ENCODE results near the gene ATG7. TPM values are rescaled to one million over a fixed set of nuclear protein-coding genes. Genes with fewer than 3 reads are reported as not detected.
"Not testable (repeated sequence)": the region's sequence is repeated elsewhere in the genome, so short reads cannot be mapped to it uniquely, and the experiment has no call there.

ATG7 gene
- total RNA-seq, 4 donors from 2014 or later = 20.6 to 50.4 (median 39.9) TPM

- Histone ChIP-seq H3K27ac (replicated peaks in 1 of 4) (peak overlapping the region; percentile 59 to 89 (median 84)), H3K4me1 (peaks cover 42 to 63% (median 58%) of the 10 kb centered on the region in 4 donors), H3K4me3 (no peak overlapping the region), H3K27me3 (no peaks in the 10 kb centered on the region), H3K9me3 (no peaks in the 10 kb centered on the region), H3K36me3 (peaks cover 0 to 26% (median 15%) of the 10 kb centered on the region in 4 donors)
- intact Hi-C loops (cut with DNase I) = no loop called here
- no peak for DNase-seq (ENCODE audit: extremely low spot score)
- no peak for TF ChIP-seq POLR2AphosphoS5 (IDR thresholded peaks at IDR 0.05)
- TF ChIP-seq POLR2A (IDR thresholded peaks at IDR 0.05; ENCODE audit: low read depth) = no peak
- TF ChIP-seq EP300 (IDR thresholded peaks at IDR 0.05) = no peak
- TF ChIP-seq, protein P1, sequence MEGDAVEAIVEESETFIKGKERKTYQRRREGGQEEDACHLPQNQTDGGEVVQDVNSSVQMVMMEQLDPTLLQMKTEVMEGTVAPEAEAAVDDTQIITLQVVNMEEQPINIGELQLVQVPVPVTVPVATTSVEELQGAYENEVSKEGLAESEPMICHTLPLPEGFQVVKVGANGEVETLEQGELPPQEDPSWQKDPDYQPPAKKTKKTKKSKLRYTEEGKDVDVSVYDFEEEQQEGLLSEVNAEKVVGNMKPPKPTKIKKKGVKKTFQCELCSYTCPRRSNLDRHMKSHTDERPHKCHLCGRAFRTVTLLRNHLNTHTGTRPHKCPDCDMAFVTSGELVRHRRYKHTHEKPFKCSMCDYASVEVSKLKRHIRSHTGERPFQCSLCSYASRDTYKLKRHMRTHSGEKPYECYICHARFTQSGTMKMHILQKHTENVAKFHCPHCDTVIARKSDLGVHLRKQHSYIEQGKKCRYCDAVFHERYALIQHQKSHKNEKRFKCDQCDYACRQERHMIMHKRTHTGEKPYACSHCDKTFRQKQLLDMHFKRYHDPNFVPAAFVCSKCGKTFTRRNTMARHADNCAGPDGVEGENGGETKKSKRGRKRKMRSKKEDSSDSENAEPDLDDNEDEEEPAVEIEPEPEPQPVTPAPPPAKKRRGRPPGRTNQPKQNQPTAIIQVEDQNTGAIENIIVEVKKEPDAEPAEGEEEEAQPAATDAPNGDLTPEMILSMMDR (IDR thresholded peaks at IDR 0.05) = no peak
- 84% methylated on average over 9 of the region's 13 CpGs for WGBS
Observed at GRCh38 chr3:11570251-11570650, 298.1 kb downstream of the ATG7 start.

DNA sequence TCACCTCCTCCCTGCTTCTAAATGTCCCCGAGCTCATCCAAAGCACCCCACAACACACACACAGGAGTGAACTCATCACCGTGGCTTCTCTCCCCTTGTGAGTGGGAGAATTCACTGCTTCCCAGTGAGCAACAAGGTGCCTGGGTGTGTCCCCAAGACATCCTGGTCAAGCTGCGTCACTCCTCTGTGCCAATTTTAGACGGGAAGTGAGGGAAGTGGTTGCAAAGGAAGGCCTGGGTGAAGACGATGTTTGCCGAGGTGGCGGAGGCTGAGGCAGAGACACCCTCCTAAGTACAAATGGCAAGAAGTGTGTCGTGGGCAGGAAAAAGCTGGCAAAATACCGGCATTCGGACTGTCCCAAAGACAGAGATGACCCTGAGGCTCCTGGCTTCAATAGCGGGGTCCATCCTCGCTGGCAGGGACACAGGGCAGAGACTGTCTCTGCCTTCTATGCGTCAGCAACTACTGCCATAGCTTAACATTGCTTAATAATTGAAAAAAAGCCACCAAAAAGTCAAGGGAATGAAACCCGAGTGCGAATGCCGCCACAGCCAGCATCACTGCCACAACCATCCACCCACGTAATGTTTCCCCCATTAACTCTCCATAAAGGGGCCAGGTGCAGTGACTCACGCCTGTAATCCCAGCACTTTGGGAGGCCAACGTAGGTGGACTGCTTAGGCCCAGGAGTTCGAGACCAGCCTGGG lies 298.7 kb downstream of the ATG7 start:
- DNase-seq (ENCODE audit: extremely low spot score) = no peak
- H3K4me1 ChIP-seq = peaks cover 42 to 70% (median 59%) of the 10 kb centered on the region in 4 donors
- intact Hi-C loops (cut with DNase I) = no loop called here

DNA sequence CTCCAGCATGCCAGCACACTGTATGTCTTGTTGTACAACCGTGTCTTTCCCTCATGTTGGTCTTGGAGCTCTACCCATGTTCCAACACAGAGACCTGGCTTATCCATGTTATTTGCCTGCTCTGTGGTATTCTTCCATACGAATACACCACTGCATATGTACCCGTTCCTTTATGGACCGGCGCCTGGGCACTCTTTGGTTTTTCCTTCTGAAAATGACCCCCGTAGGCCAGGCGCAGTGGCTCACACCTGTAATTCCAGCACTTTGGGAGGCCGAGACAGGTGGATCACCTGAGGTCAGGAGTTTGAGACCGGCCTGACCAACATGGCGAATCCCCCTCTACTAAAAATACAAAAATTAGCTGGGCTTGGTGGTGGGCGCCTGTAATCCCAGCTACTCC lies 300.5 kb downstream of the ATG7 start:
- 99% methylated on average over 11 of the region's 11 CpGs for WGBS
- H3K36me3 ChIP-seq; H3K4me3 ChIP-seq; H3K27me3 ChIP-seq; intact Hi-C loops (cut with DNase I); DNase-seq (ENCODE audit: extremely low spot score); H3K9me3 ChIP-seq; H3K27ac ChIP-seq (replicated peaks in 1 of 4): not testable (repeated sequence)
- peaks cover 45 to 69% (median 60%) of the 10 kb centered on the region in 4 donors for H3K4me1 ChIP-seq

More for the DNA sequence above, 298.7 kb downstream of the ATG7 start:
- WGBS = 77% methylated on average over 20 of the region's 20 CpGs
- Histone ChIP-seq H3K27ac (replicated peaks in 1 of 4) (peak overlapping the region; percentile 59 to 89 (median 84)), H3K27me3 (no peaks in the 10 kb centered on the region), H3K36me3 (peaks cover 0 to 20% (median 13%) of the 10 kb centered on the region in 4 donors), H3K9me3 (no peaks in the 10 kb centered on the region), H3K4me3 (no peak overlapping the region)
- TF ChIP-seq, protein P1 (IDR thresholded peaks at IDR 0.05) = no peak
- peak; percentile 21 to 67 for TF ChIP-seq POLR2AphosphoS5 (IDR thresholded peaks at IDR 0.05)

- Histone ChIP-seq H3K27me3 (no peaks in the 10 kb centered on the region), H3K9me3 (no peaks in the 10 kb centered on the region), H3K4me3 (no peak overlapping the region), H3K4me1 (peaks cover 26 to 54% (median 40%) of the 10 kb centered on the region in 4 donors), H3K27ac (replicated peaks in 1 of 4) (no peak overlapping the region), H3K36me3 (peaks cover 0 to 10% (median 4%) of the 10 kb centered on the region in 4 donors)
- WGBS = 91% methylated on average over 20 of the region's 20 CpGs
- intact Hi-C loops (cut with DNase I) = no loop called here
- no peak for DNase-seq (ENCODE audit: extremely low spot score)
- TF ChIP-seq POLR2AphosphoS5 (IDR thresholded peaks at IDR 0.05) (no peak), EP300 (IDR thresholded peaks at IDR 0.05) (no peak), POLR2A (IDR thresholded peaks at IDR 0.05; ENCODE audit: low read depth) (no peak)
- TF ChIP-seq, protein P1 (IDR thresholded peaks at IDR 0.05) = no peak
Observed at GRCh38 chr3:11574981-11575669, 302.9 kb downstream of the ATG7 start.

DNA sequence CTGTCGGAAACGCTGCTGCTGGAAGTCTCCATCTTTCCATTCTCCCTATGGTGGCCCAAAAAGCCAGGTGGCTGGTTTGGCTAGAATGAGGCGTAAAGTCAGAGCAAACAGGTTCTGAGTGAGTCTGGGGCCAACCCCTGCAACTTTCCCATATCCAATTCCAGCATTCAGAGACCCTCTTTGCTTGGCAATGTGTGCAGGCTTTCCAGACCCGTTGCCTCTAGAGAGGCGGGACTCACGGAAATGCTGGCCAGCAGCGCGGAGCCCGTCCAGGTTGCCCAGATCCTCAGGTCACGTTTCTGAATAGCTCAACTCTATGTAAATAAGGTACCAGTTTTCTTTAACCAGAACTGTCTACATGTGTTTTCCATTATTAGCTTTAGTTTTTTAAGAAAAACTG lies 303.5 kb downstream of the ATG7 start:
- TF ChIP-seq POLR2A (IDR thresholded peaks at IDR 0.05; ENCODE audit: low read depth) (no peak), EP300 (IDR thresholded peaks at IDR 0.05) (no peak), POLR2AphosphoS5 (IDR thresholded peaks at IDR 0.05) (no peak)
- TF ChIP-seq, protein P1 (IDR thresholded peaks at IDR 0.05) = no peak
- intact Hi-C loops (cut with DNase I) = no loop called here
- Histone ChIP-seq H3K36me3 (peaks cover 0 to 10% (median 4%) of the 10 kb centered on the region in 4 donors), H3K4me1 (peaks cover 24 to 54% (median 37%) of the 10 kb centered on the region in 4 donors), H3K27ac (replicated peaks in 1 of 4) (no peak overlapping the region), H3K9me3 (no peaks in the 10 kb centered on the region), H3K27me3 (no peaks in the 10 kb centered on the region), H3K4me3 (no peak overlapping the region)
- no peak for DNase-seq (ENCODE audit: extremely low spot score)
- 92% methylated on average over 10 of the region's 10 CpGs for WGBS
